Urinary bladder (tissue), 4 donors: ENCODE data around the gene RBM20. TPM values are rescaled to one million over a fixed set of nuclear protein-coding genes. Genes with fewer than 3 reads are reported as not detected.

Source experiments
- DNase-seq: peaks from one replicate; pipeline ENCODE4 v3.0.0-alpha.2; 2015; ENCODE audit errors: extremely low spot score
- H3K27ac ChIP-seq: one replicate; pipeline ENCODE4 v1.5.1; 2013; ENCODE audit warnings: low read depth, mild to moderate bottlenecking, moderate library complexity
- H3K36me3 ChIP-seq: one replicate; pipeline ENCODE4 v1.6.1; 2013; ENCODE audit warnings: mild to moderate bottlenecking, moderate library complexity; ENCODE audit not compliant: insufficient read depth
- H3K4me1 ChIP-seq: one replicate; pipeline ENCODE4 v1.6.1; 2013; ENCODE audit warnings: mild to moderate bottlenecking, moderate library complexity; ENCODE audit not compliant: insufficient read depth
- H3K4me3 ChIP-seq: one replicate; pipeline ENCODE4 v1.5.1; 2013; ENCODE audit warnings: low read depth, low read length
- WGBS: extraction: QIAGEN DNeasy Blood & Tissue Kit; methylation state at CpG from one replicate; pipeline ENCODE4 v1.1.7; 2013; 5-methylcytosine and 5-hydroxymethylcytosine counted together
- polyA plus RNA-seq: library from polyadenylated mRNA; stranded (reverse); fragments of 200-250 nt; gene quantifications from one replicate; pipeline ENCODE4 v1.2.3, GENCODE V29; 2013
- total RNA-seq: library from RNA; depleted of rRNA; stranded (reverse); fragments of >200 nt; gene quantifications from one replicate; pipeline ENCODE4 v1.2.3, GENCODE V29; 2014
- donor health status: healthy with polysubstance abuse.
- donor health status: healthy.

The RBM20 gene
- total and polyA plus RNA-seq, 2 donors, result 0.68 to 2.3 TPM

DNA sequence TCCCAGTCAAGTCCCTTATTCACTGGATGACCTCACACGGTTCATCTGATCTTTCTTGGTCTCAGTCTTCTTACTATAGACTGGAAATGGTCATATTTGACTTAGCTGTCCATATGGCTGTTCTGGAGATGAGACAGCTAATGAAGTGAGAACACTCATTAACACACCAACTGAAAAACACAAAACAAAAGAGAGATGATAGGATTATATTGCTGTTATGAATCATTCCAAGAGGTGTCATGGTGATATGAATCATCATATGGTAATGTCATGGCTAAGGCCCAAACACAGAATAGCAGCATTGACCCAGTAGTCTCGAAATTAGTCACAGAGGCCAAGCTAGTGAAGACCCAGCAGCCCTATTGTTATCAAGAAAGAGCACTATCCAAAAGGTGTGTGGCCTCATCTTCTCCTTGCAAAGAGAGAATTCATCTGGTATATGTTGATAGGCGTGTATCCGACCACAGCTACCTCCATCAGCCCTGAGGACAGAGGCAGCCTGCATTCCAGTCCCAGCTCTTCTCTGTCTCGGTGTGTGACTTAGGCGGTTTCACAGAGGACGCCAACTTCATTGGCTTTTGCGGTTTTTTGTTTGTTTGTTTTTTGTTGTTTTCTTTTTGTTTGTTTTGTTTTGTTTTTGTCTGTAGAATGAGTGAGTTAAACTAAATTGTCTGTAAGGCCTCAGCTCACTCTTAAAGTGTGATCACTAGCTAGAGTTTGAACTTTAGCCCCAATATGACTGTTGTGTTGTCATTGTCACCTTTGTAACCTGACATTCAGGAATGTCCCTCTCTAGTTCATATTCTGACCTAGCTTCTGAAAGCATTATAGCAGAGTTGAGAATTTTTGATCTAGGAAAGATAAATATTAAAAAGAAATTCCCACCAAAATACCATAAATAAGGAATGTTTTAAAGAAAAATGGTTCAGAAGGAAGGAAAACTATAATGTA is 130.2 kb downstream of the RBM20 start:
- WGBS, result 86% methylated on average over 8 of the region's 8 CpGs
- Histone ChIP-seq H3K4me1 (no peaks in the 10 kb centered on the region), H3K4me3 (no peak overlapping the region), H3K27ac (no peak overlapping the region), H3K36me3 (no peaks in the 10 kb centered on the region)
- DNase-seq, result no peak

DNA sequence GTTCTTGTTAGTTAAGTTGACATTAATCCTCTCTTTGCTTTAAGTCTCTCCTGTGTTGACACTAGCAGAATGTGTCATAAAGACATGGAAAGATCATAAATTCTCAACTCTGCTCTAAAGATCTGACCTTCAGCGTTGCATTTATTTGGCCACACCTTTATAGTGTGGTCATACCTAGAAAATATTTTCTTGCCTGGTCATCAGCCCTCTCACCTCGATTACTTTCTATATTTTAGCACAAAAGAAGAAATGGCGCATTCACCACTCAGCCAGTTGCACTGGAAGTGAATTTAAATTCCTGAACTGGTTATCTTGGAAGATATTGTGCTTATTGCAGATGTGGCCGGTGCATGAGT is 130.9 kb downstream of the RBM20 start:
- no peaks in the 10 kb centered on the region for H3K4me1 ChIP-seq
- 90% methylated on average over 4 of the region's 4 CpGs for WGBS
- no peak for DNase-seq
- H3K36me3 ChIP-seq, result no peaks in the 10 kb centered on the region
- no peak overlapping the region for H3K27ac ChIP-seq
- H3K4me3 ChIP-seq, result no peak overlapping the region

DNA sequence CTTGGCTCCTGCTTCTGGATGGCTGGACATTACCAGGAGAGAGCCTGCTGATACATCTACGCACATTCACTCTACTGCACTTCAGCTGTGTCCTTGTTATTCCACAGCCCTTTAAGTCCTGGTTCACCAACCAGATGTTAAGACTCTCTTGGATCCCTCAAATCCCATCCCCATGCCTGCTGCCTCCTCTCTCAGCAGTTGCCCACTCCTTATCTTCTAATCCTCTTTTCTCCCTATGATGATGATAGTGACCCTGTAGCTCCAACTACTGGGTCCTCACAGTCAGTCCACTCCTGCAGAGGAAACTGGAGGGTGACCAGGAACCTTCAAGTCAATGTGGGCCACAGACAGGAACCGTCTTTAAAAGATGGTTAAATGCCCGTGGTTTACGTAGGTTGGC is 131.3 kb downstream of the RBM20 start:
- Histone ChIP-seq H3K27ac (no peak overlapping the region), H3K36me3 (no peaks in the 10 kb centered on the region), H3K4me1 (no peaks in the 10 kb centered on the region), H3K4me3 (no peak overlapping the region)
- no peak for DNase-seq
- WGBS, result 99% methylated on average over 4 of the region's 4 CpGs

DNA sequence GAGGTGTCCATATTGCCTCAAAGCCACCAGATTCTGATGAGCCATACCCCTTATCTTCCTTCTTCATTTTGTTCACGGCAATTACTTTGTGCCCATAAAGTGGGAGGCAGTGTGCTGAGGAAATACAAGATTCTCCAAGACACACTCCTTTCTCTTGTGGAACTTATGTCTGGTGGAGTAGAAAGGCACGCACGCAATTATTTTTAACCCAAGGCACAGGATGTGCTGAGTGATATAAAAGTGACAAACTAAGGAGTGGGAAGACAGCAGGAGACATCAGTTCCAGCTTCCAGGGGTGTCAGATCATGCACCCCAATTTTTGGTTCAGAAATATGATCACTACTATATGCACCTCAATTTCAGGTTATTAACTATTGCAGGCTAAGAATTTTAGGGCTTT is 132.9 kb downstream of the RBM20 start:
- Histone ChIP-seq H3K4me1 (no peaks in the 10 kb centered on the region), H3K36me3 (no peaks in the 10 kb centered on the region), H3K27ac (no peak overlapping the region), H3K4me3 (no peak overlapping the region)
- 94% methylated on average over 3 of the region's 3 CpGs for WGBS
- no peak for DNase-seq

DNA sequence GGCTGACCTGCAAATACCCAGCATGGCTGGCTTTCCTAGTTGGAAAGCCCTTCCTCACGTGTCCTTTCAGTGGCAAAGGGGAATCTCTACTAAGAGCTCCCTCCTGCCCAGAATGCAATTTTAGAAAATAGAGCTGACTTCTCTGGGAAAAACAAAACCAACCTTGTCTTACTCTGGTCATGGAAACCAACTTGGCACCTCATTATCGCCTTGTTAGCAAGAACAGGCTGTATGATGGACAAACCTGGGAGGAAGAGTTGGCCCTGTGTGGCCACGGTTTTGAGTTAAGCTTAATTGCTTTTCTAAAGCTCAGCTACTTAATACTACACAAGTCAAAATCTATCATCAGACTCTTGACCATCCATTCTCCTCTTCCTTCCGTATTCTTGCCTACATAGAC is 133.5 kb downstream of the RBM20 start:
- no peak for DNase-seq
- Histone ChIP-seq H3K4me1 (no peaks in the 10 kb centered on the region), H3K4me3 (no peak overlapping the region), H3K36me3 (no peaks in the 10 kb centered on the region), H3K27ac (no peak overlapping the region)
- WGBS, result 86% methylated on average over 4 of the region's 4 CpGs

DNA sequence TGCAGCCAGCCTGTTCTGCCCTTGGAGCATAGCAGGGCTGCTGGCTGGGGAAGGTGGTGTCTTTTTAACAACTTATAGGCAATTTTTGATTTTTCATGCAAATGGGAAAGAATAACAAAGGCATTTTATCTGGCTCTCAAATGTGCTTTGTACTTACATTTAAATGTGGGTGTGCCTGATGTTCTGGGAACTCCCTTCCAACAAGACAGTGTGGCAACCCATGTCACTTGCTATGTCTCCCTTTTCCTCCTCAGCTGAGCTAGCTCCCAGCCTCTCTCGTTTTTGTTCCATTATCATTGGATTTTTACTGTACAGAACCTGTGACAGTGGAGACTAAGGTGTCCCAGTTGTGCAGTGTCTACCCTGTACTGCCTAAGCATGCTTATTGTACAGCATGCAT is 134.1 kb downstream of the RBM20 start:
- Histone ChIP-seq H3K4me1 (no peaks in the 10 kb centered on the region), H3K27ac (no peak overlapping the region), H3K36me3 (no peaks in the 10 kb centered on the region), H3K4me3 (no peak overlapping the region)
- no peak for DNase-seq
- WGBS, result 56% methylated on average over 1 of the region's 1 CpG

DNA sequence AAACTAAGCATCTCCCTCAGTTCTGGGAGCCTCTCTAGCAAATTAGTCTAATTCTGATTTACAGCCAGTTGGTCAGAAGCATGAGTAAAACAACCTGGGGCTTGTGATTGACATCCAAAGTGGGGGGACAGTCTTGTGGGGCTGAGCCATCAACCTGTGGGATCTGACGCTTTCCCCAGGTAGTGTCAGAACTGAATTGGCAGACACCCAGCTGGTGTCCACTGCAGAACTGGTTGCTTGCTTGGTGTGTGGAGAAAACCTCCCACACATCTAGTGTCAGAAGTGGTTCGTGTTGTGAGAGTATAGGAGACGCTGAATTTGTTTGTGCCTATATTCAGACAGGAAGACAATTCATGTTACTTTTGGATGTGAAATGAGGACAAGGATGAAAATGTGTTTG is 135.4 kb downstream of the RBM20 start:
- 70% methylated on average over 3 of the region's 3 CpGs for WGBS
- Histone ChIP-seq H3K4me3 (no peak overlapping the region), H3K27ac (no peak overlapping the region), H3K36me3 (no peaks in the 10 kb centered on the region), H3K4me1 (no peaks in the 10 kb centered on the region)
- no peak for DNase-seq

DNA sequence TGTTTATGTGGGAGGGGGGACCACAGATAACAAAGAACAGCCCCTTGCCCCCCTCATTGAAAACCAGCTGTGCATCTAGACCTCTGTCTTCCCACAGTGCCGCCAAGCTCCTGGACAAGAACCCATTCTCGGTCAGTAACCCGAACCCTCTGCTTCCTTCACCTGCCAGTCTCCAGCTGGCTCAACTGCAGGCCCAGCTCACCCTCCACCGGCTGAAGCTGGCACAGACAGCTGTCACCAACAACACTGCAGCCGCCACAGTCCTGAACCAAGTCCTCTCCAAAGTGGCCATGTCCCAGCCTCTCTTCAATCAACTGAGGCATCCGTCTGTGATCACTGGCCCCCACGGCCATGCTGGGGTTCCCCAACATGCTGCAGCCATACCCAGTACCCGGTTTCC is 136.6 kb downstream of the RBM20 start:
- Histone ChIP-seq H3K4me1 (no peaks in the 10 kb centered on the region), H3K4me3 (no peak overlapping the region), H3K36me3 (no peaks in the 10 kb centered on the region), H3K27ac (no peak overlapping the region)
- DNase-seq, result no peak
- 95% methylated on average over 8 of the region's 8 CpGs for WGBS

DNA sequence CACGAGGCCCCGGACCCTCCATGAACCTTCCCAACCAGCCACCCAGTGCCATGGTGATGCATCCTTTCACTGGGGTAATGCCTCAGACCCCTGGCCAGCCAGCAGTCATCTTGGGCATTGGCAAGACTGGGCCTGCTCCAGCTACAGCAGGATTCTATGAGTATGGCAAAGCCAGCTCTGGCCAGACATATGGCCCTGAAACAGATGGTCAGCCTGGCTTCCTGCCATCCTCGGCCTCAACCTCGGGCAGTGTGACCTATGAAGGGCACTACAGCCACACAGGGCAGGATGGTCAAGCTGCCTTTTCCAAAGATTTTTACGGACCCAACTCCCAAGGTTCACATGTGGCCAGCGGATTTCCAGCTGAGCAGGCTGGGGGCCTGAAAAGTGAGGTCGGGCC is 137.0 kb downstream of the RBM20 start:
- no peaks in the 10 kb centered on the region for H3K4me1 ChIP-seq
- no peaks in the 10 kb centered on the region for H3K36me3 ChIP-seq
- no peak overlapping the region for H3K4me3 ChIP-seq
- no peak for DNase-seq
- no peak overlapping the region for H3K27ac ChIP-seq
- 91% methylated on average over 7 of the region's 7 CpGs for WGBS

DNA sequence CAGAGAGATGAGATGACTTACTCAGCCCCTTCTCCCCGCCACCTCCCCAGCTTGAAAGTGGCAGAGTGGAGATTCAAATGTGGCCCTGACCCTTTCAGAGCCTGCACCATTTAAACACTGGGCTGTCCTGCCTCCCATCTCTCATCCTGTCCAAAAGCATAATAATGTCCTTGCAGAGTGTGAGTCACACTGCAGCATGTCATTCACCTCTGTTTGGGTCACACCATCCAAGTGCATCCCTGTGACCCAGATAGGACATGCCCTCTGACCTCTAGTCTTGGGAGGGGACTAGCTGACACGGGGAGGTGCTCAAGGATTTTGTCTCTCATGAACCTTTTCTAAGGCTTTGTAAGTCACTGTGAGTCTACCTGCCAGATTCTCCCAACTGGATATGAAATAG is 138.5 kb downstream of the RBM20 start:
- Histone ChIP-seq H3K36me3 (no peaks in the 10 kb centered on the region), H3K4me3 (no peak overlapping the region), H3K27ac (no peak overlapping the region), H3K4me1 (no peaks in the 10 kb centered on the region)
- 88% methylated on average over 2 of the region's 2 CpGs for WGBS
- DNase-seq, result no peak

DNA sequence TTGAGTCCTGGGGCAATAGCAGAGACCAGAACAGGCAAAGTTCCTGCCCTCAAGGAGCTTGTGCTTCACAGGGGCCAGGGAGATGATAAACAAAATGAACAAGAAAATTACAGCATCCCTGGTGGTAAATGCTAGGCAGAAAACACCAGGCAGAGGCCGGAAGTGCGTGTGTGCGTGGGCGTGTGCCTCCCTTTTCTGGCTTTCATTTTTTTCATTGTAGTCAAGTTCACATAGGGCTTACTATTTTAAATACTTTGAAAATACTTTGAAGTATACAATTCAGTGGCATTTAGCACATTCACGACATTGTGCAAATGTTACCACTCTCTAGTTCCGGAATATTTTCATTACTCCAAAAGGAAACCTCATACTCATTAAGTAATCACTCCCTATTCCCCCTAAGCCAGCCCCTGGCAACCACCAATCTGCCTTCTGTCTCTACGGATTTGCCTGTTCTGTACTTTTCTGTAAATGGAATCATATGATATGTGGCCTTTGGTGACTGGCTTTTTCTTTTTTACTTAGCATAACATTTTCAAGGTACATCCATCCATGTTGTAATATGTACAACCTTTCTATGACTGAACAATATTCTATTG is 139.5 kb downstream of the RBM20 start:
- no peaks in the 10 kb centered on the region for H3K4me1 ChIP-seq
- H3K27ac ChIP-seq, result no peak overlapping the region
- WGBS, result 68% methylated on average over 7 of the region's 7 CpGs
- no peak overlapping the region for H3K4me3 ChIP-seq
- H3K36me3 ChIP-seq, result no peaks in the 10 kb centered on the region
- DNase-seq, result no peak

DNA sequence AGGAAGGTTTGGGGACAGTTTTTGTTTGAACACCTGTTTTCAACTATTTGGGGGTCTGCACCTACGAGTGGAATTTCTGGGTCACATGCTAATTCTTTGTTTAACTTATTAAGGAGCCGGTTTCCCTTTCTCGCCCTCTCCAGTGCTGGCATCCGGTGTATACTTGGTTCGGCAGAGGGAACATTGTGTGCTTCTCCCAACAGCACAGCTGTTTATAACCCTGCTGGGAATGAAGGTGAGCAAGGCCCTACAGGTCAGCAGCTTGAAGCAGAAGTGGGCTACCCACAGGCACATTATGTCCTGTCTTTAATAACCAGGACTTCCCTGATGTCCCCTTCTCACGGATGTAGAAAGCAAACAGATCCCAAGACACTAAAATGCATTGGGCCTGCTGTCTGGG is 140.1 kb downstream of the RBM20 start:
- WGBS, result 82% methylated on average over 6 of the region's 6 CpGs
- DNase-seq, result no peak
- no peak overlapping the region for H3K27ac ChIP-seq
- H3K4me3 ChIP-seq, result no peak overlapping the region
- H3K4me1 ChIP-seq, result no peaks in the 10 kb centered on the region
- H3K36me3 ChIP-seq, result no peaks in the 10 kb centered on the region

DNA sequence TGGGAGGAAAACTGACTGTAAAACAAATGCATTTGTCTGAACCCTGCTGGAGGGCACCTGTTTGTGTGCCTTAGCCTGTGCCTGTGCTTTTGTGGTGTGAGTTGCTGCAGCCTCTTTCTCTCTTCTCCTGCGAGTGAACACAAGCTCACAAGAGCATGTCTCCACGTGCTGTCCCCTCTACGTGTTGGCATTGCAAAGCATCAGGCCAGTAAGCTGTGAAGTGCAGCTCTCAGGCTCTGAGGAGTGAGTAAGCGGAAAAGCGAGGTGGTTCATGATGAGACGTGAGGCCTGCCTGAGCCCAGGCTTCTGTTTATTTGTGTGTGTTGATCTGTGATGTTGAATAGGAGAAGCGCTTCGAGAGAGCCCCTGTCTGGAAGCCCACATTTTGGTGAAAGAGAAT is 142.0 kb downstream of the RBM20 start:
- no peak for DNase-seq
- Histone ChIP-seq H3K36me3 (no peaks in the 10 kb centered on the region), H3K27ac (no peak overlapping the region), H3K4me3 (no peak overlapping the region), H3K4me1 (no peaks in the 10 kb centered on the region)
- 75% methylated on average over 8 of the region's 8 CpGs for WGBS

DNA sequence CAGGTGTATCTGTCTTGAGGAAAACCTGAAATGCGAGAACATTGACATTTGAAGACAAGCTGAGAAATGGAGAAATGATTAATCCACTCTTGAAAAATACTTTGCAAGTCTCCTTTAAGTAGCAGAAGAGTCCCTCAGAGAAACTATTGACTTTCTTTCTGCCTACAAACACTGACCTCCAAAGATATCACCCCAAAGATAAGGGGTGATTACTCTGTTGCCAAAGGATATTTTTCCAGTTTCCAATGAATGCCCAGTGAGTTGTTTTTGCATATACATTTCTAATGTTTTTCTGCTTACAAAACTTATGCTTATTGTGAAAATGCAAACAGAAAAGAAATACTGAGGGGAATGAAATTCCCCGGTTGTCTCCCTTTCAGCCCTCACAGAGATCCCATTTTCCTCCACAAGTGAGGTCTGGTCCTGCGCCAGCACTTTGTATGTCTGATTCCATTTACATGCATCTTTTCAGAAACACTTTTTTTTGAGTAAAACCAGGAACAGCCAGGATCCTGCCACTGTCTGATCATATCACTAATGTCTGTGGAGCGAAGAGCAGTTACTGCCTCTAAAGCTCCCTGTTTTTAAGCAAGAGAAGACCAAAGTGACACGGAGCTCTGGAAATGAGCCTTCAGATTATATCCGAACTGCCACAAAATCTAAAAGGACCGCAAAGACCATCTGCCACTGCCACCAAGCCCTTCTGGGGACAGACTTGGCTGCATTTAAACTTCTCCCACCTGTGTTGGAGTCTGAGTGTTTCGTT is 144.7 kb downstream of the RBM20 start:
- 77% methylated on average over 8 of the region's 8 CpGs for WGBS
- Histone ChIP-seq H3K27ac (no peak overlapping the region), H3K4me1 (peaks cover 2% of the 10 kb centered on the region), H3K4me3 (no peak overlapping the region), H3K36me3 (no peaks in the 10 kb centered on the region)
- DNase-seq, result no peak
